Measurements from ENCODE around the gene TMEM61. TPM values are rescaled to one million over a fixed set of nuclear protein-coding genes. Genes with fewer than 3 reads are reported as not detected.

TMEM61 gene
- total RNA-seq, 3 donors from 2014 or later: 0.32 to 8.3 (median 7.5) TPM

DNA sequence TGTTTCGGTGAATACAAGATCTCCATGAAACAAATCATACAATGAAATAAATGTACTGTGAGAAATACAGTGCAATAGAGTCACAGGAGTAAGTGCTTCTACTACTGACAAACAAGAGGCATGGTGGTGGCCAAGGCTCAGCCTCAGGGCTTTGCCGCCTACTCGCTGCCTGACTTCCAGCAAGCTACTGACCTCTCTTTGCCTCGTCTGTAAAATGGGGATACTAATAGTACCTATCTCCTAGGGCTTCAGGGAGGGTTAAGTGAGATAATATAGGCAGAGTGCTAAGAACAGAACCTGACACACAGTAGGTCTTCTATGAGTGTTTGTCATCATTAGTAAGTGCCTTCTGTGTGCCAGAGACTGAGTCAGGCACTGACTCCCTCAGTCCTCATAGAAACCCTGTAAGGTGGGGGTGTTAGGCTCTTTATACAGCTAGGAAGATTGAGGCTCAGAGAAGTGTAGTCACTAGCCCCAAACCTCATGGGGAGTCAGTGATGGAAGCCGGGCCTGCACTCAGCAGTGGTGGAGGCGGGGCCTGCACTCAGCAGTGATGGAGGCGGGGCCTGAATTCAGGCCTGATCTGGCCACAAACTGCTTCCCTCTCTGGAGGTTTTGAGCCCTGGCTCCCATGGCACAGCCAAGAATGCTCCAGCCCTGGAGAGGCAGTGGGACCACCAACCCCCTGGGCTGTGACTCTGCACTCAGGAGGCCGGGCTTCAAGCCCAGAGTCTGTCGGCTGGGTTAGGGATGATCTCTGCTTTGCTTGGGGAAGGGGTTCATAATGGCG lies 25.1 kb downstream of the TMEM61 start:
- Histone ChIP-seq H3K27ac (no peak overlapping the region), H3K27me3 (no peaks in the 10 kb centered on the region), H3K4me1 (no peaks in the 10 kb centered on the region), H3K4me3 (no peak overlapping the region), H3K36me3 (no peaks in the 10 kb centered on the region), H3K9me3 (no peaks in the 10 kb centered on the region)
- intact Hi-C loops (cut with DNase I; ENCODE audit: low total_unique reads): no loop called here
- TF ChIP-seq POLR2A (IDR thresholded peaks at IDR 0.05) (no peak), POLR2AphosphoS5 (IDR thresholded peaks at IDR 0.05) (no peak)
- TF ChIP-seq, protein P1, sequence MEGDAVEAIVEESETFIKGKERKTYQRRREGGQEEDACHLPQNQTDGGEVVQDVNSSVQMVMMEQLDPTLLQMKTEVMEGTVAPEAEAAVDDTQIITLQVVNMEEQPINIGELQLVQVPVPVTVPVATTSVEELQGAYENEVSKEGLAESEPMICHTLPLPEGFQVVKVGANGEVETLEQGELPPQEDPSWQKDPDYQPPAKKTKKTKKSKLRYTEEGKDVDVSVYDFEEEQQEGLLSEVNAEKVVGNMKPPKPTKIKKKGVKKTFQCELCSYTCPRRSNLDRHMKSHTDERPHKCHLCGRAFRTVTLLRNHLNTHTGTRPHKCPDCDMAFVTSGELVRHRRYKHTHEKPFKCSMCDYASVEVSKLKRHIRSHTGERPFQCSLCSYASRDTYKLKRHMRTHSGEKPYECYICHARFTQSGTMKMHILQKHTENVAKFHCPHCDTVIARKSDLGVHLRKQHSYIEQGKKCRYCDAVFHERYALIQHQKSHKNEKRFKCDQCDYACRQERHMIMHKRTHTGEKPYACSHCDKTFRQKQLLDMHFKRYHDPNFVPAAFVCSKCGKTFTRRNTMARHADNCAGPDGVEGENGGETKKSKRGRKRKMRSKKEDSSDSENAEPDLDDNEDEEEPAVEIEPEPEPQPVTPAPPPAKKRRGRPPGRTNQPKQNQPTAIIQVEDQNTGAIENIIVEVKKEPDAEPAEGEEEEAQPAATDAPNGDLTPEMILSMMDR (IDR thresholded peaks at IDR 0.05): no peak
- DNase-seq (ENCODE audit: low spot score in 2 of 2): no peak

DNA sequence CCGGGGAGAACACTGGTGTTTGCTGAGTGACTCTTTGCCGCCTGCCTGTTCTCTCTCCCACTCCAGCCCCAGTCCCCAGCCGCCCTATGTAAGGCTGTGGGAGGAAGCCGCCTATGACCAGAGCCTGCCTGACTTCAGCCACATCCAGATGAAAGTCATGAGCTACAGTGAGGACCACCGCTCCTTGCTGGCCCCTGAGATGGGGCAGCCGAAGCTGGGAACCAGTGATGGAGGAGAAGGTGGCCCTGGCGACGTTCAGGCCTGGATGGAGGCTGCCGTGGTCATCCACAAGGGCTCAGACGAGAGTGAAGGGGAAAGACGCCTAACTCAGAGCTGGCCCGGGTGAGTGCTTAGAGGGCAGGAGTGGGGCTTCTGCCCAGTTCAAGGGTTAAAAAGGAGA lies 26.5 kb downstream of the TMEM61 start:
- no peak for DNase-seq (ENCODE audit: low spot score in 2 of 2)
- no peak for TF ChIP-seq POLR2A (IDR thresholded peaks at IDR 0.05)
- TF ChIP-seq, protein P1 (IDR thresholded peaks at IDR 0.05): no peak
- no peak for TF ChIP-seq POLR2AphosphoS5 (IDR thresholded peaks at IDR 0.05)
- H3K27me3 ChIP-seq: no peaks in the 10 kb centered on the region
- intact Hi-C loops (cut with DNase I; ENCODE audit: low total_unique reads): no loop called here
- no peaks in the 10 kb centered on the region for H3K4me1 ChIP-seq
- no peak overlapping the region for H3K27ac ChIP-seq
- H3K4me3 ChIP-seq: no peak overlapping the region
- H3K9me3 ChIP-seq: no peaks in the 10 kb centered on the region
- H3K36me3 ChIP-seq: no peaks in the 10 kb centered on the region

DNA sequence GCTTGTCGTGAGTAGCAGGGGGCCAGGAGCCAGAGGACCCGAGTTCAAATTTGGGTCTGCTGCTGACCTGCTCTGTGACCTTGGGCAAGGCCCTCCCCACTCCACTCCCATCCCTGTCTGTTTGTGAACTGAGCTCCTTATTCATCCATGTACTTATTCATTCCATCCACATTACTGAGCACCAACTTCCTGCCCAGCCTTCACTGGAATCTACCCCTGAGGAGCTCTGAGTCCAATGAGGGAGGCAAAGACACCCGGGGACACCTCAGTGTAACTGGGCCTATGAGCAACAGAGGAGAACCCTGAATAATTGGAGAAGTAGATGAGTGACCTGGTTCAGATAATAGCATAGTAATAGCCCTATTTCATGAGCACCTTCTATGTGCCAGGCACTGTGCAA lies 27.2 kb downstream of the TMEM61 start:
- Histone ChIP-seq H3K27me3 (no peaks in the 10 kb centered on the region), H3K4me1 (no peaks in the 10 kb centered on the region), H3K4me3 (no peak overlapping the region), H3K27ac (no peak overlapping the region), H3K9me3 (no peaks in the 10 kb centered on the region), H3K36me3 (no peaks in the 10 kb centered on the region)
- intact Hi-C loops (cut with DNase I; ENCODE audit: low total_unique reads): no loop called here
- DNase-seq (ENCODE audit: low spot score in 2 of 2): no peak
- no peak for TF ChIP-seq POLR2A (IDR thresholded peaks at IDR 0.05)
- TF ChIP-seq, protein P1 (IDR thresholded peaks at IDR 0.05): no peak
- TF ChIP-seq POLR2AphosphoS5 (IDR thresholded peaks at IDR 0.05): no peak

DNA sequence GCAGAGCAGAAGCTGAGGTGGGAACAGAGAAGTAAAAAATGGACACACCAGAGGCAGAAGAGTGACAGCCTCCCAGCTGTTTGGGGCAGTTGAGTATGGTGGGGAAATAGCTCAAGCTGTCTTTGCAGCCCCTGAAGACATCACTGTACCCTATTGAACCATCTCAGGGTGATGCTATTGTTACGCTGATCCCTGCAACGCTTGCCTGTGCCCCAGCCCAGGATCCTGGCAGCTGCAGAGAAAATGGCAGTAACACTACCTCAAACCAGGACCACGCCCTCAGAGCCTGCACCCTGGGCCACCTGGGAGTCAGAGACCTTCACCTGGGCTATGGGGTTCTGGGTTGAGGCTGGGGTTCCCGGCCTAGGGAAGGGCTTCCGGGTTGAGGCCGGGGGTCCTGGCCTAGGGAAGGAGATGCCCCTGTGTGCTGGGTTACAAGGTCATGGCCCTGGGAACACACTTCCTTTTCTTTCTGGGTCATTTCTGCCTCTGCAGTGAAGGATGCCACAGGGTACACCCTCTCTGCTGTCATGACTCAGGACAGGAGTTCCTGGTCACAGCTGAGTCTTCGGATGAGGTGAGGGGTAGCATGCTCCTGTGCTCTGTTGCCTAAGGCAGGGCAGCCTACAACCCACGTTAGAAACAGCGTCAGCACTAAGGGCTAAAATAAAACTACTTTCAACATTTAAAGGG lies 29.9 kb downstream of the TMEM61 start:
- peaks cover 0 to 2% of the 10 kb centered on the region in 2 donors for H3K4me1 ChIP-seq
- no peaks in the 10 kb centered on the region for H3K36me3 ChIP-seq
- no peak overlapping the region for H3K27ac ChIP-seq
- no peak for DNase-seq (ENCODE audit: low spot score in 2 of 2)
- H3K4me3 ChIP-seq: no peak overlapping the region
- no peaks in the 10 kb centered on the region for H3K27me3 ChIP-seq
- intact Hi-C loops (cut with DNase I; ENCODE audit: low total_unique reads): loop anchor here (10.0 kb wide), 1 partner anchor 56 kb away; no protein-coding TSS in a partner anchor
- TF ChIP-seq POLR2A (IDR thresholded peaks at IDR 0.05) (no peak), POLR2AphosphoS5 (IDR thresholded peaks at IDR 0.05) (no peak)
- TF ChIP-seq, protein P1 (IDR thresholded peaks at IDR 0.05): no peak
- no peaks in the 10 kb centered on the region for H3K9me3 ChIP-seq

DNA sequence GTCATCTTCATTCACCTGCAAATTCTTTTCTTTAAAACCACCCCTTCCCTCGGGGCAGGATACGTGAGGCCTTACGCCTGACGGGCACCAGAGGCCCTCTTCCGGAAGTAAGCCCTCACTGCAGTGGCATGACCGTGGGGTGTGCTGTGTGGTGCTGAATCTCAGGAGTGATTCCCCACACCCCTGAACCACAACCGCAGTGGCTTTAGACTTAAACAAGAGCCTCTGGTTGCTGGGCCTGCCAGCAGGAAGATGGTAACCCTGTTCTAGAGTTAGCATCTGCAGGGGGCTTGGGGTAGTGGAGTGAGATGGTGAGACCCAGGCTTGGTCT lies 30.4 kb downstream of the TMEM61 start:
- H3K36me3 ChIP-seq: no peaks in the 10 kb centered on the region
- no peak for DNase-seq (ENCODE audit: low spot score in 2 of 2)
- no peak overlapping the region for H3K27ac ChIP-seq
- H3K4me1 ChIP-seq: peaks cover 0 to 6% of the 10 kb centered on the region in 2 donors
- no peaks in the 10 kb centered on the region for H3K9me3 ChIP-seq
- TF ChIP-seq POLR2AphosphoS5 (IDR thresholded peaks at IDR 0.05) (no peak), POLR2A (IDR thresholded peaks at IDR 0.05) (no peak)
- TF ChIP-seq, protein P1 (IDR thresholded peaks at IDR 0.05): no peak
- intact Hi-C loops (cut with DNase I; ENCODE audit: low total_unique reads): loop anchor here (10.0 kb wide), 1 partner anchor 56 kb away; no protein-coding TSS in a partner anchor
- H3K27me3 ChIP-seq: no peaks in the 10 kb centered on the region
- H3K4me3 ChIP-seq: no peak overlapping the region

Measured in breast epithelium (tissue), 4 donors.